Caco-2 (cell line): ENCODE data around the gene HSPA1B. TPM values are rescaled to one million over a fixed set of nuclear protein-coding genes. Genes with fewer than 3 reads are reported as not detected.
A peak's percentile ranks its signal among the peaks of the same experiment; 100 is the strongest.

Source experiments
- BruUV-seq: library from RNA; stranded (reverse); fragments of 400-500 nt; replicated peaks from 2 replicates; lab custom pipeline; 2021; lab: Mats Ljungman, UMichigan
- CTCF ChIA-PET: fragments of 300-600 bp; sonication (Branson Sonifier 250); formaldehyde crosslinking; loops from one replicate; lab custom pipeline; 2022; ENCODE audit warnings: antibody characterized with exemption; lab: Charles Lee
- POLR2A ChIA-PET: fragments of 300-600 bp; sonication (Branson Sonifier 250); formaldehyde crosslinking; loops from one replicate; lab custom pipeline; 2022; ENCODE audit warnings: antibody characterized with exemption; lab: Charles Lee
- DNase-seq, 2 experiments: peaks; one replicate each; pipeline versions ENCODE4 v3.0.0 to v3.0.0-alpha.2; 2020 to 2022
- H3K27me3 ChIP-seq: replicated peaks from 2 replicates; pipeline ENCODE4 v1.6.0; 2011; ENCODE audit warnings: low read length; ENCODE audit not compliant: control insufficient read depth, insufficient read depth
- H3K36me3 ChIP-seq: 2 replicates; pipeline ENCODE4 v1.5.1; 2011; ENCODE audit warnings: low read length; ENCODE audit not compliant: control insufficient read depth, insufficient read depth
- H3K4me1 ChIP-seq: fragments of 250-450 bp; sonication (Bioruptor Pico); 2 replicates; pipeline ENCODE4 v1.5.1; 2020; ENCODE audit warnings: mild to moderate bottlenecking
- H3K4me3 ChIP-seq: 2 replicates; pipeline ENCODE4 v1.5.1; 2011; ENCODE audit warnings: low read depth, mild to moderate bottlenecking, control low read depth, low read length
- H3K9me3 ChIP-seq: fragments of 250-450 bp; sonication (Bioruptor Pico); 2 replicates; pipeline ENCODE4 v1.5.1; 2020; ENCODE audit warnings: mild to moderate bottlenecking, moderate library complexity
- H3K27ac Mint-ChIP-seq: one replicate; pipeline ENCODE4 v1.8.0; 2022; ENCODE audit warnings: mixed read lengths; ENCODE audit not compliant: unreplicated experiment
- H3K27me3 Mint-ChIP-seq: one replicate; pipeline ENCODE4 v1.8.0; 2022; ENCODE audit warnings: mixed read lengths; ENCODE audit not compliant: insufficient read depth, unreplicated experiment
- H3K36me3 Mint-ChIP-seq: one replicate; pipeline ENCODE4 v1.8.0; 2022; ENCODE audit warnings: mild to moderate bottlenecking, mixed read lengths; ENCODE audit not compliant: insufficient read depth, unreplicated experiment
- H3K4me1 Mint-ChIP-seq: one replicate; pipeline ENCODE4 v1.8.0; 2022; ENCODE audit warnings: low read depth, mixed read lengths; ENCODE audit not compliant: unreplicated experiment
- H3K4me3 Mint-ChIP-seq: one replicate; pipeline ENCODE4 v1.8.0; 2022; ENCODE audit warnings: mild to moderate bottlenecking, moderate library complexity, mixed read lengths; ENCODE audit not compliant: unreplicated experiment
- H3K9me3 Mint-ChIP-seq: one replicate; pipeline ENCODE4 v1.8.0; 2022; ENCODE audit warnings: mixed read lengths; ENCODE audit not compliant: unreplicated experiment
- CTCF ChIP-seq, 2 experiments: fragments of 200-600 bp in 1 of 2; IDR thresholded peaks; 1 replicate in 1 of 2; 2 replicates in 1 of 2; pipeline versions ENCODE4 v1.5.1 to v1.8.0; 2011 to 2022; ENCODE audit warnings: antibody characterized with exemption in 1 of 2, control low read depth in 1 of 2, inconsistent platforms in 1 of 2, low read depth in 1 of 2, low read length in 1 of 2, mild to moderate bottlenecking in 1 of 2, moderate library complexity in 1 of 2; ENCODE audit not compliant: insufficient read depth in 1 of 2, severe bottlenecking in 1 of 2, unreplicated experiment in 1 of 2
- intact Hi-C: fragments of 100-400 bp; cut with micrococcal nuclease; formaldehyde crosslinking; loops from one replicate; pipeline ENCODE4 v1.10.0; 2022; ENCODE audit not compliant: unreplicated experiment
- total RNA-seq: library from RNA; stranded (reverse); gene quantifications from 2 replicates; pipeline ENCODE4 v1.2.3, GENCODE V29; 2022

HSPA1B gene
- total RNA-seq, 1 experiment from 2014 or later = 99.0 TPM

- POLR2A ChIA-PET = no interaction called here
- Mint-ChIP-seq H3K27ac (no peak overlapping the region), H3K4me3 (peak overlapping the region; percentile 16), H3K27me3 (no peaks in the 10 kb centered on the region), H3K36me3 (peaks cover 74% of the 10 kb centered on the region), H3K4me1 (peaks cover 18% of the 10 kb centered on the region), H3K9me3 (no peaks in the 10 kb centered on the region)
- intact Hi-C loops = no loop called here
- Histone ChIP-seq H3K4me1 (peaks cover 8% of the 10 kb centered on the region; the same call in 1 of the 2 replicates), H3K27me3 (no peaks in the 10 kb centered on the region), H3K4me3 (no peak overlapping the region), H3K9me3 (no peaks in the 10 kb centered on the region), H3K36me3 (peaks cover 9% of the 10 kb centered on the region)
- CTCF ChIA-PET = no interaction called here
- DNase-seq = no peak
- no TSS peak for BruUV-seq
- no peak for TF ChIP-seq CTCF (IDR thresholded peaks at IDR 0.05; ENCODE audit: insufficient read depth in 1 of 2, low read depth in 1 of 2, low read length in 1 of 2, severe bottlenecking in 1 of 2, unreplicated experiment in 1 of 2)
These were observed 32.4 kb downstream of the HSPA1B start for GRCh38 chr6:31859923-31860322.

GRCh38 chr6:31860349-31860748 lies 32.8 kb downstream of the HSPA1B start:
- no peak for TF ChIP-seq CTCF (IDR thresholded peaks at IDR 0.05; ENCODE audit: insufficient read depth in 1 of 2, low read depth in 1 of 2, low read length in 1 of 2, severe bottlenecking in 1 of 2, unreplicated experiment in 1 of 2)
- Histone ChIP-seq H3K4me1 (peaks cover 12% of the 10 kb centered on the region), H3K27me3 (no peaks in the 10 kb centered on the region), H3K36me3 (peaks cover 9% of the 10 kb centered on the region), H3K4me3 (no peak overlapping the region), H3K9me3 (no peaks in the 10 kb centered on the region)
- ChIA-PET POLR2A (no interaction called here), CTCF (no interaction called here)
- Mint-ChIP-seq H3K4me3 (peak overlapping the region; percentile 16), H3K4me1 (peaks cover 18% of the 10 kb centered on the region), H3K27me3 (no peaks in the 10 kb centered on the region), H3K27ac (no peak overlapping the region), H3K36me3 (peaks cover 70% of the 10 kb centered on the region), H3K9me3 (no peaks in the 10 kb centered on the region)
- intact Hi-C loops = no loop called here
- no peak for DNase-seq
- BruUV-seq = no TSS peak

DNA sequence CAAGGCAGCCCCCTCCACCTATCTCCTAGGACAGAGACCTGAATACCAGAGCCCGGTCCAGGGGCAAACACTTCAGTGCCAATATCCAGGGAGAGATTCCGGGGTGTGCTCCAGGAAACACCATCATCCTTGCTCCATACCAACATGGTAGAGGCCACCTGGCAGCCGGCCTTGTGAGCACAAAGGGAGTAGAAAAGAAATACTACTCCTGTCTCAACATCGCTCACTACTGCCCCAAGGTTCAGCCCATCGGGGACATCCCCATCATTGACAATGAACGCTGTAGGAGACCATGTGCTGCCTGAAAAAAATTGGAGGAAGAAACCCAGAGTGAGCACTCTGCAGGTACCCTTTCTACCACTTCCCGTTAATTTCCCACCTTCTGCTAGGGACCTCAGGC lies 33.6 kb downstream of the HSPA1B start:
- DNase-seq = no peak
- H3K9me3 Mint-ChIP-seq = no peaks in the 10 kb centered on the region
- Histone ChIP-seq H3K4me1 (peaks cover 14% of the 10 kb centered on the region), H3K27me3 (no peaks in the 10 kb centered on the region), H3K9me3 (no peaks in the 10 kb centered on the region), H3K4me3 (peak overlapping the region; percentile 76; the same call in 1 of the 2 replicates), H3K36me3 (peaks cover 9% of the 10 kb centered on the region)
- BruUV-seq = no TSS peak
- H3K36me3 Mint-ChIP-seq = peaks cover 67% of the 10 kb centered on the region
- H3K27me3 Mint-ChIP-seq = no peaks in the 10 kb centered on the region
- ChIA-PET POLR2A (no interaction called here), CTCF (no interaction called here)
- no peak for TF ChIP-seq CTCF (IDR thresholded peaks at IDR 0.05; ENCODE audit: insufficient read depth in 1 of 2, low read depth in 1 of 2, low read length in 1 of 2, severe bottlenecking in 1 of 2, unreplicated experiment in 1 of 2)
- peak overlapping the region; percentile 100 for H3K4me3 Mint-ChIP-seq
- intact Hi-C loops = no loop called here
- peaks cover 24% of the 10 kb centered on the region for H3K4me1 Mint-ChIP-seq
- no peak overlapping the region for H3K27ac Mint-ChIP-seq
